Measurements from ENCODE around the gene B3GAT1.

DNA sequence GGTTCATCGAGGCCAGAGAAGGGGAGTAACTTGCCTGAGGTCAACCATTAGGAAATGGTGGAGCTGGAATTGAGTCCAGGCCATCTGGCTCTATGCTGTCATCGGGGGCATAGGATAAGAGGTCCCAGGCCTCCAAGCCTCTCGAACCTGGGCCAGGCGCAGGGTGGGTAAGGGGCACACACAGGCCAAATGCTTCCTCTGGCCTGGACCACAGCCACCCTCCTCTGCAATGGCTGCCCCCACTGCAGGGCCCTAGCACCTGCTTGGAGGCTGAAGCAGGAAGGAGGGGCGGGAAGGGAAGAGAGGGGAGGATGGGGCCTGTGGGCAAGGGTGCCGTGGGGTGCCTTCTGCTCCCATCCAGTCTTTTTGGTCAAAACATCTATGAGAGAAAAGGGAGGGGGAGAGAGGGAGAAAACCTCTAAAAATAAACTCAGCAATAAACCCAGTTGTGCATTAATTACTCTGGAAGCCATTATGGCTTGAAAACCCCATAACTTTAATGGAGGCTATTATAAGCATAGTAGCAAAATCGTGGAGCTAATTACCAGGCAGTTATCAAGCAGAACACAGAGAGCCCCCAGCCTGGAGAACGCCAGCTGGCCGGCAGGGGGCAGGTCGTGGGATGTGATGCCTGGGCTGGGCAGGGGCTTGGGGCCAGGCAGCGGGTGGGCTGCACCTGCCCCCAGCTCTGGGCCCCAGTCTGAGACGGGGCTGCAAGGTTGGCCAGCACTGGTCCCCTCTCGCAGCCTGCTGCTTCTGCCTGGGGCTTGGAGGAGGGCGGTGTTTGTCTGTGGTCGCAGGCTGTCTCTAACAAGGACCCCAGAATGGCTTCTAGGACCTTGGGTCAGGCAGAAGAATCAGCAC, 21.1 kb downstream of the B3GAT1 start:
- no peak for TF ChIP-seq CBFB (CRISPR knock-in tag; IDR thresholded peaks at IDR 0.05)
- TF ChIP-seq, protein P1, sequence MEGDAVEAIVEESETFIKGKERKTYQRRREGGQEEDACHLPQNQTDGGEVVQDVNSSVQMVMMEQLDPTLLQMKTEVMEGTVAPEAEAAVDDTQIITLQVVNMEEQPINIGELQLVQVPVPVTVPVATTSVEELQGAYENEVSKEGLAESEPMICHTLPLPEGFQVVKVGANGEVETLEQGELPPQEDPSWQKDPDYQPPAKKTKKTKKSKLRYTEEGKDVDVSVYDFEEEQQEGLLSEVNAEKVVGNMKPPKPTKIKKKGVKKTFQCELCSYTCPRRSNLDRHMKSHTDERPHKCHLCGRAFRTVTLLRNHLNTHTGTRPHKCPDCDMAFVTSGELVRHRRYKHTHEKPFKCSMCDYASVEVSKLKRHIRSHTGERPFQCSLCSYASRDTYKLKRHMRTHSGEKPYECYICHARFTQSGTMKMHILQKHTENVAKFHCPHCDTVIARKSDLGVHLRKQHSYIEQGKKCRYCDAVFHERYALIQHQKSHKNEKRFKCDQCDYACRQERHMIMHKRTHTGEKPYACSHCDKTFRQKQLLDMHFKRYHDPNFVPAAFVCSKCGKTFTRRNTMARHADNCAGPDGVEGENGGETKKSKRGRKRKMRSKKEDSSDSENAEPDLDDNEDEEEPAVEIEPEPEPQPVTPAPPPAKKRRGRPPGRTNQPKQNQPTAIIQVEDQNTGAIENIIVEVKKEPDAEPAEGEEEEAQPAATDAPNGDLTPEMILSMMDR (CRISPR knock-in tag; IDR thresholded peaks at IDR 0.05) = no peak; the same call in 1 of the 2 replicates
- no peak for TF ChIP-seq ZNF224 (CRISPR knock-in tag; IDR thresholded peaks at IDR 0.05)
- TF ChIP-seq, protein P2, sequence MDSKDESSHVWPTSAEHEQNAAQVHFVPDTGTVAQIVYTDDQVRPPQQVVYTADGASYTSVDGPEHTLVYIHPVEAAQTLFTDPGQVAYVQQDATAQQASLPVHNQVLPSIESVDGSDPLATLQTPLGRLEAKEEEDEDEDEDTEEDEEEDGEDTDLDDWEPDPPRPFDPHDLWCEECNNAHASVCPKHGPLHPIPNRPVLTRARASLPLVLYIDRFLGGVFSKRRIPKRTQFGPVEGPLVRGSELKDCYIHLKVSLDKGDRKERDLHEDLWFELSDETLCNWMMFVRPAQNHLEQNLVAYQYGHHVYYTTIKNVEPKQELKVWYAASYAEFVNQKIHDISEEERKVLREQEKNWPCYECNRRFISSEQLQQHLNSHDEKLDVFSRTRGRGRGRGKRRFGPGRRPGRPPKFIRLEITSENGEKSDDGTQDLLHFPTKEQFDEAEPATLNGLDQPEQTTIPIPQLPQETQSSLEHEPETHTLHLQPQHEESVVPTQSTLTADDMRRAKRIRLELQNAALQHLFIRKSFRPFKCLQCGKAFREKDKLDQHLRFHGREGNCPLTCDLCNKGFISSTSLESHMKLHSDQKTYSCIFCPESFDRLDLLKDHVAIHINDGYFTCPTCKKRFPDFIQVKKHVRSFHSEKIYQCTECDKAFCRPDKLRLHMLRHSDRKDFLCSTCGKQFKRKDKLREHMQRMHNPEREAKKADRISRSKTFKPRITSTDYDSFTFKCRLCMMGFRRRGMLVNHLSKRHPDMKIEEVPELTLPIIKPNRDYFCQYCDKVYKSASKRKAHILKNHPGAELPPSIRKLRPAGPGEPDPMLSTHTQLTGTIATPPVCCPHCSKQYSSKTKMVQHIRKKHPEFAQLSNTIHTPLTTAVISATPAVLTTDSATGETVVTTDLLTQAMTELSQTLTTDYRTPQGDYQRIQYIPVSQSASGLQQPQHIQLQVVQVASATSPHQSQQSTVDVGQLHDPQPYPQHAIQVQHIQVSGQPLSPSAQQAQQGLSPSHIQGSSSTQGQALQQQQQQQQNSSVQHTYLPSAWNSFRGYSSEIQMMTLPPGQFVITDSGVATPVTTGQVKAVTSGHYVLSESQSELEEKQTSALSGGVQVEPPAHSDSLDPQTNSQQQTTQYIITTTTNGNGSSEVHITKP (CRISPR knock-in tag; IDR thresholded peaks at IDR 0.05; ENCODE audit: low read depth) = no peak
